Heart left ventricle (tissue), 16 donors: ENCODE data around the gene BFSP1. TPM values are rescaled to one million over a fixed set of nuclear protein-coding genes. Genes with fewer than 3 reads are reported as not detected.

Experiments used
- ATAC-seq, 4 donors: fragments of 200-7000 bp; cut with Tn5 transposase; one replicate each; pipeline ENCODE4 v1.9.1; 2020 to 2022; ENCODE audit warnings: moderate library complexity in 4 of 4, mild to moderate bottlenecking in 3 of 4, moderate number of reproducible peaks in 1 of 4
- DNase-seq, 5 donors: peaks; one replicate each; pipeline ENCODE4 v3.0.0-alpha.2; 2020
- H3K27ac ChIP-seq, 12 donors: fragments of 200-600 bp; sonication (generic) in 4 of 12; one replicate each; pipeline versions ENCODE4 v1.5.0 to v1.8.0; 2016 to 2022; ENCODE audit warnings: mild to moderate bottlenecking in 2 of 12
- H3K27me3 ChIP-seq, 9 donors: fragments of 200-600 bp; sonication (generic) in 2 of 9; one replicate each; pipeline versions ENCODE4 v1.5.1 to v1.8.0; 2016 to 2022; ENCODE audit warnings: mild to moderate bottlenecking in 3 of 9
- H3K36me3 ChIP-seq, 9 donors: fragments of 200-600 bp; sonication (generic) in 2 of 9; one replicate each; pipeline versions ENCODE4 v1.5.0 to v1.8.0; 2018 to 2022; ENCODE audit warnings: mild to moderate bottlenecking in 2 of 9
- H3K4me1 ChIP-seq, 12 donors: fragments of 200-600 bp; sonication (generic) in 4 of 12; one replicate each; pipeline versions ENCODE4 v1.5.0 to v1.8.0; 2016 to 2022; ENCODE audit warnings: mild to moderate bottlenecking in 3 of 12
- H3K4me3 ChIP-seq, 12 donors: fragments of 200-600 bp; sonication (generic) in 4 of 12; one replicate each; pipeline versions ENCODE4 v1.5.0 to v1.8.0; 2017 to 2022; ENCODE audit warnings: mild to moderate bottlenecking in 9 of 12, moderate library complexity in 4 of 12
- H3K9me3 ChIP-seq, 12 donors: fragments of 200-600 bp; sonication (generic) in 4 of 12; one replicate each; pipeline versions ENCODE4 v1.5.0 to v1.8.0; 2016 to 2022; ENCODE audit warnings: mild to moderate bottlenecking in 1 of 12
- CTCF ChIP-seq, 12 donors: fragments of 200-600 bp; sonication (generic) in 4 of 12; IDR thresholded peaks; one replicate each; pipeline versions ENCODE4 v1.5.0 to v1.8.0; 2018 to 2022; ENCODE audit warnings: antibody characterized with exemption in 12 of 12, mild to moderate bottlenecking in 5 of 12
- POLR2A ChIP-seq, 2 donors: fragments of 450-650 bp; IDR thresholded peaks; one replicate each; pipeline ENCODE4 v1.6.1; 2017; ENCODE audit warnings: antibody characterized with exemption in 2 of 2, mild to moderate bottlenecking in 2 of 2, moderate library complexity in 2 of 2
- WGBS, 4 donors: extraction: QIAGEN DNeasy Blood & Tissue Kit in 2 of 4; methylation state at CpG; one replicate each; pipeline versions ENCODE4 v1.1.5 to v1.1.7; 2013 to 2018; 5-methylcytosine and 5-hydroxymethylcytosine counted together
- intact Hi-C, 10 donors: fragments of 100-400 bp; cut with DNase I; formaldehyde crosslinking; loops; one replicate each; pipeline versions ENCODE4 v1.11.1 to v1.14.2; 2022
- polyA plus RNA-seq, 2 donors: library from polyadenylated mRNA; stranded (reverse); fragments of 200-250 nt; gene quantifications; one replicate each; pipeline ENCODE4 v1.2.3, GENCODE V29; 2013
- total RNA-seq, 9 donors: library from RNA; depleted of rRNA in 2 of 9; stranded (reverse); fragments of >200 nt in 2 of 9; fragmentation: NEBNext Ultra II Directional in 3 of 9; extraction: Animal tissue kit (Norgen Biotek cat#: 25700) in 3 of 9; gene quantifications; one replicate each; pipeline versions ENCODE4 v1.1.0 to v1.2.4, GENCODE V29; 2016 to 2023
- donor health status: ischemic (EF 13 %, LVEDD 7.1; RV severe dilation, severe dysfunction).
- donor health status: healthy with polysubstance abuse.
- donor health status: DM: no; HTN: yes; CAD: no.
- donor health status: DM: no; HTN: no; CAD: no.
- donor health status: ischemic (EF 25% LVEDD 6.9; RV normal size, moderate dysfunction).
- donor health status: ischemic (EF 25% LVEDD 5.7; RV mildly dilated, moderate dysfunction).
- donor health status: healthy.
- donor health status: DM: yes; HTN: yes; CAD: no.
- donor health status: ischemic (EF 35%, LVEDD 5.7; RV mildly dilated, moderate dysfunction).
- donor health status: nonischemic (EF 11% LVEDD 7.7; RV severe dilation, severe dysfunction).
- donor health status: DM: yes; HTN: yes; CAD: no.
- donor health status: PGD.
- donor health status: ischemic (EF 29% LVEDD 5.4; RV normal size, mild dysfunction).
- donor health status: nonischemic (EF 23%, LVEDD 6.1; RV moderate dilation, normal function).

The BFSP1 gene
- total and polyA plus RNA-seq, 11 donors = 0.11 to 1.4 (median 0.63) TPM

DNA sequence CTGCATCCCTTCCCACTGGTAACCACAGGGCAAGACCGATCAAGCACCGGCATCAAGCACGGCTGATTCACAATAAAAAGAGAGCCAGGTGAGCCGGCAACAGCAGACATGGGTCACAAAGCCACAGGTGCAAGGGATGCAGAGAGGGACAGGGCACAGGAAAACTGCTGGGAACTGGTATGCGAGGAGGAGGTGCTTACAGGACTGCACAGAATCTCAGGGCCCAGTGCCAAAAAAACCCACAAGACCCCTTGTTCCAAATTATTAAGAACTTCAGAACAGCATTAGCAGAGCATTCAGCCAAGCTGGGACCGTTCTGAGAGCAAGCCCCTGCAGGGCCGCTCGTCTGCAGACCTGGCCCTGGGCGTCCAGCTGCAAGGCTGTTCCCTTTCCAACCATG lies 35.4 kb downstream of the BFSP1 start:
- no peak overlapping the region for H3K27ac ChIP-seq
- H3K27me3 ChIP-seq = no peaks in the 10 kb centered on the region
- H3K36me3 ChIP-seq = no peaks in the 10 kb centered on the region
- no peak for ATAC-seq
- intact Hi-C loops = no loop called here
- no peak overlapping the region for H3K4me3 ChIP-seq
- WGBS, 4 donors = 91 to 93% (median 92%) methylated on average over 9 of the region's 9 CpGs
- no peaks in the 10 kb centered on the region for H3K9me3 ChIP-seq
- no peak for DNase-seq
- no peak for TF ChIP-seq POLR2A (IDR thresholded peaks at IDR 0.05)
- TF ChIP-seq CTCF (IDR thresholded peaks at IDR 0.05) = no peak
- peaks cover 0 to 8% (median 0%) of the 10 kb centered on the region in 12 donors for H3K4me1 ChIP-seq

- Histone ChIP-seq H3K27ac (no peak overlapping the region), H3K4me1 (peaks cover 0 to 8% (median 0%) of the 10 kb centered on the region in 12 donors), H3K9me3 (no peaks in the 10 kb centered on the region), H3K36me3 (no peaks in the 10 kb centered on the region), H3K27me3 (no peaks in the 10 kb centered on the region), H3K4me3 (no peak overlapping the region)
- intact Hi-C loops = no loop called here
- no peak for DNase-seq
- WGBS, 4 donors = 87 to 96% (median 93%) methylated on average over 7 of the region's 7 CpGs
- no peak for TF ChIP-seq CTCF (IDR thresholded peaks at IDR 0.05)
- no peak for TF ChIP-seq POLR2A (IDR thresholded peaks at IDR 0.05)
- ATAC-seq = no peak
These were observed 37.0 kb downstream of the BFSP1 start for GRCh38 chr20:17494201-17494600.

GRCh38 chr20:17493173-17493572 lies 38.0 kb downstream of the BFSP1 start:
- DNase-seq (no peak), ATAC-seq (no peak)
- Histone ChIP-seq H3K4me1 (peaks cover 0 to 7% (median 0%) of the 10 kb centered on the region in 12 donors), H3K36me3 (no peaks in the 10 kb centered on the region), H3K9me3 (no peaks in the 10 kb centered on the region), H3K27ac (no peak overlapping the region), H3K27me3 (peaks cover 0 to 3% (median 0%) of the 10 kb centered on the region in 9 donors), H3K4me3 (no peak overlapping the region)
- WGBS, 4 donors = 67 to 85% (median 83%) methylated on average over 2 of the region's 2 CpGs
- TF ChIP-seq CTCF (IDR thresholded peaks at IDR 0.05) (no peak), POLR2A (IDR thresholded peaks at IDR 0.05) (no peak)
- intact Hi-C loops = no loop called here

DNA sequence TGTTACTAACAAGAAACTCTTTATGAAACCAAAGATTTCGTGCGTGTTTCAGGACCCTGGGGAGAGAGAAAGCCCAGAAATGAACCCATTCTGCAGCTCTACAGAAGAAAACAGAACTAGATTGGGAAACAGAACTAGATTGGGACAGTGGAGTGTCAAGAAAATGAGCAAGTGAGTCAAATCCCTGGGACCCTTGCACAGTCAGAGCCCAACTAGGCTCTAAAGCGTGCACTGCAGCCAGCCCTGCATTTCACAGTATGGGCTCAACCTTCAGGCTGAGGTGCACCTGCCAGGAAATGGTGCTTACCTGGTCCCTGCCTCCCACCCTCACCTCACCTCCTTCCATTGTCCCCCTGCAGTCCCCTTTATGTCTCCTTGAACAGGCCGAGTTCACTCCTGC lies 39.7 kb downstream of the BFSP1 start:
- DNase-seq (no peak), ATAC-seq (no peak)
- no peak overlapping the region for H3K27ac ChIP-seq
- H3K36me3 ChIP-seq = no peaks in the 10 kb centered on the region
- intact Hi-C loops = no loop called here
- no peaks in the 10 kb centered on the region for H3K4me1 ChIP-seq
- H3K27me3 ChIP-seq = peaks cover 0 to 8% (median 0%) of the 10 kb centered on the region in 9 donors
- H3K4me3 ChIP-seq = no peak overlapping the region
- 85 to 93% (median 92%) methylated on average over 4 of the region's 4 CpGs for WGBS, 4 donors
- H3K9me3 ChIP-seq = no peaks in the 10 kb centered on the region
- TF ChIP-seq CTCF (IDR thresholded peaks at IDR 0.05) = no peak
- no peak for TF ChIP-seq POLR2A (IDR thresholded peaks at IDR 0.05)
